ENCODE measurements around the gene FOXS1.

DNA sequence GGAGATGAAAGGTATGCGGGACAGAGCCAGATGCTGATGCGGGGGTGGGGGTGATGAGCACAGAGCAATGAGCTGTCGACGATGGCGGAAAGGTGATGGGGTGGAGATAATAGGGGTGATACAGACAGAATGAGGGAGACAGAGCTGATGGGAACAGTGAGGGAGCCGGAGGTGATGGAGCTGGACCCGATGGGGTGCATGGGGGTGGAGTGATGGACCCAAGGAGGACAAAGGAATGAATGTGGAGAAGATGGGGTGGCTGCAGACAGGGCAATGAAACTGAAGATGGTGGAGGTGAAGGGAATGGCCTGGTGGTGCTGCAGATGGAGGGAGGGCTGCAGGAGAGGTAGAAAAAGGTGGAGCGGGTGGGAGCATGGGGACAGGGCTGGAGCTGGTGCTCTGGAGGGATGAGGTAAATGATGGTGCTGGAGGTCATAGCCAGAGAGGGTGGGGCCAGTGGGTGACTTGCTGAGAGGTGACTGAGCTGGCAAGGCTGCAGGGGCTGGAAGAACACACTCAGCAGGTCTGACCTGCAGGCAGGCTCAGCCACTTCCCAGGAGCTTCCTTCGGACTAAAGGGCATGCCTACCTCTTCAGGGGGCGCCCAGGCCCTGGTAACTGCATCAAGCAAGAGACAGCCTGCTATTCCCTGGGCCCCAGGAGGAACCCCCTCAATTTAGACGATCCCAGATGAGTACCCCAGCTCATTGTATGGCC, 6.0 kb upstream of the FOXS1 start:
- TF ChIP-seq, protein P1, sequence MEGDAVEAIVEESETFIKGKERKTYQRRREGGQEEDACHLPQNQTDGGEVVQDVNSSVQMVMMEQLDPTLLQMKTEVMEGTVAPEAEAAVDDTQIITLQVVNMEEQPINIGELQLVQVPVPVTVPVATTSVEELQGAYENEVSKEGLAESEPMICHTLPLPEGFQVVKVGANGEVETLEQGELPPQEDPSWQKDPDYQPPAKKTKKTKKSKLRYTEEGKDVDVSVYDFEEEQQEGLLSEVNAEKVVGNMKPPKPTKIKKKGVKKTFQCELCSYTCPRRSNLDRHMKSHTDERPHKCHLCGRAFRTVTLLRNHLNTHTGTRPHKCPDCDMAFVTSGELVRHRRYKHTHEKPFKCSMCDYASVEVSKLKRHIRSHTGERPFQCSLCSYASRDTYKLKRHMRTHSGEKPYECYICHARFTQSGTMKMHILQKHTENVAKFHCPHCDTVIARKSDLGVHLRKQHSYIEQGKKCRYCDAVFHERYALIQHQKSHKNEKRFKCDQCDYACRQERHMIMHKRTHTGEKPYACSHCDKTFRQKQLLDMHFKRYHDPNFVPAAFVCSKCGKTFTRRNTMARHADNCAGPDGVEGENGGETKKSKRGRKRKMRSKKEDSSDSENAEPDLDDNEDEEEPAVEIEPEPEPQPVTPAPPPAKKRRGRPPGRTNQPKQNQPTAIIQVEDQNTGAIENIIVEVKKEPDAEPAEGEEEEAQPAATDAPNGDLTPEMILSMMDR (IDR thresholded peaks at IDR 0.05; ENCODE audit: borderline replicate concordance, extremely low read depth, low read length, poor library complexity, severe bottlenecking), result no peak
- TF ChIP-seq EZH2 (IDR thresholded peaks at IDR 0.05; ENCODE audit: borderline replicate concordance, low read depth, low read length, severe bottlenecking), result no peak
